NOMO-1 treated with DMSO at 0.1 percent for 48 hours (cell line): ENCODE data around the gene MMD2.

Experiments used
- DNase-seq: peaks from one replicate; lab custom pipeline; 2025; ENCODE audit not compliant: unreplicated experiment; lab: John Stamatoyannopoulos, UW

The MMD2 gene

GRCh38 chr7:4959306-4959705, 319 bp upstream of the MMD2 start:
- no peak for DNase-seq

GRCh38 chr7:4957847-4958476, 1.0 kb downstream of the MMD2 start:
- no peak for DNase-seq

- DNase-seq = peak; percentile 5
Observed at GRCh38 chr7:4951903-4952636, 6.9 kb downstream of the MMD2 start.

GRCh38 chr7:4951304-4951703, 7.7 kb downstream of the MMD2 start:
- DNase-seq = no peak

GRCh38 chr7:4948402-4948801, 10.6 kb downstream of the MMD2 start:
- no peak for DNase-seq

- no peak for DNase-seq
Observed at GRCh38 chr7:4945949-4946348, 13.0 kb downstream of the MMD2 start.

- DNase-seq = no peak
Observed at GRCh38 chr7:4944939-4945338, 14.0 kb downstream of the MMD2 start.

- no peak for DNase-seq
Observed at GRCh38 chr7:4943297-4943696, 15.7 kb downstream of the MMD2 start.

GRCh38 chr7:4939971-4940728, 18.8 kb downstream of the MMD2 start:
- no peak for DNase-seq

- no peak for DNase-seq
Observed at GRCh38 chr7:4937411-4937810, 21.6 kb downstream of the MMD2 start.

GRCh38 chr7:4934419-4935025, 24.5 kb downstream of the MMD2 start:
- DNase-seq = no peak

GRCh38 chr7:4931943-4932342, 27.0 kb downstream of the MMD2 start:
- DNase-seq = no peak

- DNase-seq = no peak
Observed at GRCh38 chr7:4929005-4929404, 30.0 kb downstream of the MMD2 start.

GRCh38 chr7:4928445-4928844, 30.5 kb downstream of the MMD2 start:
- no peak for DNase-seq

- DNase-seq = no peak
Observed at GRCh38 chr7:4919969-4920766, 38.8 kb downstream of the MMD2 start.

- DNase-seq = no peak
Observed at GRCh38 chr7:4916113-4916512, 42.9 kb downstream of the MMD2 start.

- DNase-seq = no peak
Observed at GRCh38 chr7:4911111-4911828, 47.7 kb downstream of the MMD2 start.

GRCh38 chr7:4906682-4907081, 52.3 kb downstream of the MMD2 start:
- DNase-seq = no peak

GRCh38 chr7:4905171-4905570, 53.8 kb downstream of the MMD2 start:
- DNase-seq = no peak

GRCh38 chr7:4904346-4904745, 54.6 kb downstream of the MMD2 start:
- DNase-seq = no peak
